ENCODE measurements around the gene ADAP1.

The ADAP1 gene

GRCh38 chr7:977326-978048 lies 23.0 kb upstream of the ADAP1 start:
- Histone ChIP-seq H3K9me3 (ENCODE audit: control insufficient read depth, low read length) (no peaks in the 10 kb centered on the region), H3K4me2 (ENCODE audit: low read length) (no peak overlapping the region), H3K4me1 (peaks cover 13% of the 10 kb centered on the region), H2AFZ (no peak overlapping the region), H3K36me3 (ENCODE audit: control insufficient read depth, insufficient read depth, low read length) (no peaks in the 10 kb centered on the region), H3K27ac (no peak overlapping the region), H3K79me2 (no peaks in the 10 kb centered on the region), H3K4me3 (ENCODE audit: low read depth, low read length) (no peak overlapping the region), H3K27me3 (ENCODE audit: control insufficient read depth, insufficient read depth, low read length) (no peaks in the 10 kb centered on the region), H3K9ac (no peak overlapping the region)
- TF ChIP-seq CTCF (IDR thresholded peaks at IDR 0.05): no peak

DNA sequence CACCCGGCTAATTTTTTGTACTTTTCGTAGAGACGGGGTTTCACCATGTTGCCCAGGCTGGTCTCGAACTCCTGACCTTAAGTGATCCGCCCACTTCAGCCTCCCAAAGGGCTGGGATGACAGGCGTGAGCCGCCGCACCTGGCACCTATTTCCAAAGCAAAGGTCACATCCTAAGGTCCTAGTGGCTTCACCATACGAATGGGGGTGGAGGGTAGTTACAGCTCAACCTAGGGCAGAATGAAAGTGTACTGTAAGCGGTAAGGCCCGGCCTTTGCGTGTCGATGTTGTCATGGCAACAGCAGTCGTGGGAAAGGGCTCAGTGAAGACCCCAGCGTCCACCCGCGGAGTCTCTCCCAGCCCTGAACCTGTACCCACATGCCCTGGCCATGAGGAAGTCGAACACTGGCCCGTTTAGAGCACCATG lies 22.4 kb upstream of the ADAP1 start:
- Histone ChIP-seq H3K9ac (no peak overlapping the region), H3K4me3 (ENCODE audit: low read depth, low read length) (no peak overlapping the region)

DNA sequence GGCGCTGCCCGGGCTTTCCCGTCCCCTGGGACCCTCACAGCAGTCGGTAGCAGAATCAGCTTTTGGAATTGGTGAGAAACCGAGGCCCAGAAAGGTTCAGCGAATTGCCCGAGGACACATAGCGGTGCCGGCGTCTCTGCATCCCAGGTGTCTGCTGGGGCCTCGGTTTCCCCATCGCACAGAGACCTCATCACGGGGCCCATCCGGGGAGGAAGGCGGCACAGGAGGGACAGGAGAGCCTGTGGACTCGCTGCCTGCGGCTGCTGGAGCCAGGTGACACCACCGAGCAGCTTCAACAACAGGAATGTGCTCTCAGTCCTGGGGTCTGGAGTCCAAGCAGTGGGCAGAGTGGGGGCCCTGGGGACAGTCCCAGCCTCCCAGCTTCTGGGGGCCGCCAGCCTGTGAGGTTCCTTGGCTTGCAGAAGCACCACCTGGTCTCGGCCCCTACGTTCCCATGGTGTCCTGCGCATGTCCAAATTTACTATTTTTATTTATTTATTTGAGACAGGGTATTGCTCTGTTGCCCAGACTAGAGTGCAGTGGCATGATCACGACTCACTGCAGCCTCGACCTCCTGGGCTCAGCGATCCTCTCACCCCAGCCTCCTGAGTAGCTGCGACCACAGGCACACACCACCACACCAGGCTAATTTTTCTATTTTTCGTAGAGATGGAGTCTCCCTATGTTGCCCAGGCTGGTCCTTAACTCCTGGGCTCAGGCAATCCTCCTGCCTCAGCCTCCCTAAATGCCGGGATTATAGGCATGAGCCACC lies 21.4 kb upstream of the ADAP1 start:
- Histone ChIP-seq H3K27ac (no peak overlapping the region), H3K4me2 (ENCODE audit: low read length) (peak overlapping the region; percentile 54), H3K4me3 (ENCODE audit: low read depth, low read length) (peak overlapping the region; percentile 33), H2AFZ (peak overlapping the region; percentile 67), H3K9me3 (ENCODE audit: control insufficient read depth, low read length) (no peaks in the 10 kb centered on the region), H3K9ac (no peak overlapping the region), H3K79me2 (no peaks in the 10 kb centered on the region), H3K4me1 (peaks cover 29% of the 10 kb centered on the region), H3K27me3 (ENCODE audit: control insufficient read depth, insufficient read depth, low read length) (no peaks in the 10 kb centered on the region), H3K36me3 (ENCODE audit: control insufficient read depth, insufficient read depth, low read length) (no peaks in the 10 kb centered on the region)
- TF ChIP-seq CTCF (IDR thresholded peaks at IDR 0.05): no peak

More for the DNA sequence above, 22.4 kb upstream of the ADAP1 start:
- no peak for TF ChIP-seq CTCF (IDR thresholded peaks at IDR 0.05)
- no peak overlapping the region for H3K4me2 ChIP-seq (ENCODE audit: low read length)
- H3K4me1 ChIP-seq: peaks cover 19% of the 10 kb centered on the region
- no peaks in the 10 kb centered on the region for H3K36me3 ChIP-seq (ENCODE audit: control insufficient read depth, insufficient read depth, low read length)
- no peak overlapping the region for H2AFZ ChIP-seq
- no peak overlapping the region for H3K27ac ChIP-seq
- no peaks in the 10 kb centered on the region for H3K27me3 ChIP-seq (ENCODE audit: control insufficient read depth, insufficient read depth, low read length)
- H3K79me2 ChIP-seq: no peaks in the 10 kb centered on the region
- H3K9me3 ChIP-seq (ENCODE audit: control insufficient read depth, low read length): no peaks in the 10 kb centered on the region

GRCh38 chr7:974820-975681 lies 20.6 kb upstream of the ADAP1 start, which contains the start of gene COX19:
COX19 (minus strand) TSS chr7:975549; CDS start chr7:975509, 40 bp downstream.
- no peaks in the 10 kb centered on the region for H3K36me3 ChIP-seq (ENCODE audit: control insufficient read depth, insufficient read depth, low read length)
- H3K27ac ChIP-seq: peak within 1 kb of the TSS; percentile 99
- H3K9me3 ChIP-seq (ENCODE audit: control insufficient read depth, low read length): no peaks in the 10 kb centered on the region
- H3K4me1 ChIP-seq: peaks cover 35% of the 10 kb centered on the region
- H2AFZ ChIP-seq: peak within 1 kb of the TSS; percentile 67
- peaks cover under 1% of the 10 kb centered on the region for H3K79me2 ChIP-seq
- H3K9ac ChIP-seq: peak within 1 kb of the TSS; percentile 82
- TF ChIP-seq CTCF (IDR thresholded peaks at IDR 0.05): no peak
- H3K4me2 ChIP-seq (ENCODE audit: low read length): peak within 1 kb of the TSS; percentile 74
- H3K4me3 ChIP-seq (ENCODE audit: low read depth, low read length): peak within 1 kb of the TSS; percentile 99
- no peaks in the 10 kb centered on the region for H3K27me3 ChIP-seq (ENCODE audit: control insufficient read depth, insufficient read depth, low read length)

All from parathyroid adenoma (tissue), 2 donors.